GM18520 (cell line): ENCODE measurements around the gene RNASE4.
"Not testable (repeated sequence)": the region's sequence is repeated elsewhere in the genome, so short reads cannot be mapped to it uniquely, and the experiment has no call there.

Source experiments
- ATAC-seq: cut with Tn5 transposase; IDR thresholded peaks from one replicate; pipeline ENCODE4 v1.9.1; 2021; ENCODE audit not compliant: unreplicated experiment

RNASE4 gene

DNA sequence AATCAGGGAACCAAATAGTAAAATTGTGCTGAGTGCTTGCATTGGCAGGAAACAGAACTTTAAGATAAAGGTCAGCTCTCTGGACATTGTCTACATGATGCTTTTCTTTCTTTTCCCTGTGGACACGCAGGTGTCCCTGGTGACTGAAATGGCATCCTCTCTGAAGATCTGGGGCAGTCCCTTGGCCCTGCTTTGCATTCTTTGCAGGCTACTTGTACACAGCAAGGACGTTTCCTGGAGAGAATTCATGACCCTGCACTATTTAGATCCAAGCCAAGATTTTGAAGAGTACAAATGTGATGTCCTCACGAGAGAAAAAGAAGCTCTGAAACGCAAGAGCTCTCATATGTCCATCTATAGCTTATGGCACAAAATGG, 50.1 kb downstream of the RNASE4 start:
- peak; percentile 63 for ATAC-seq

DNA sequence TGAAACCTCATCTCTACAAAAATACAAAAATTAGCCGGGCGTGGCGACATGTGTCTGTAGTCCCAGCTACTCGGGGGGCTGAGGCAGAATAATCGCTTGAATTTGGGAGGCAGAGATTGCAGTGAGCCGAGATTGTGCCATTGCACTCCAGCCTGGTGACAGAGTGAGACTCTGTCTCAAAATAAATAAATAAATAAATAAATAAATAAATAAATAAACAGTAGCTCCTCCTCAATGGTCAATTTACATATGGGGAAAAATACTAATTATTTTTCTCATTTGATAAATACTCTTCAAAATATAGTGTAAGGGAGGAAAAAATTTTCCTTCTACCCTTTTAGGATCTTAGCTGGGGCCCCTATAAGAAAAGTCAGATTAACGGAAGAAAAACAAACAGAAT, 53.9 kb downstream of the RNASE4 start:
- ATAC-seq: not testable (repeated sequence)

DNA sequence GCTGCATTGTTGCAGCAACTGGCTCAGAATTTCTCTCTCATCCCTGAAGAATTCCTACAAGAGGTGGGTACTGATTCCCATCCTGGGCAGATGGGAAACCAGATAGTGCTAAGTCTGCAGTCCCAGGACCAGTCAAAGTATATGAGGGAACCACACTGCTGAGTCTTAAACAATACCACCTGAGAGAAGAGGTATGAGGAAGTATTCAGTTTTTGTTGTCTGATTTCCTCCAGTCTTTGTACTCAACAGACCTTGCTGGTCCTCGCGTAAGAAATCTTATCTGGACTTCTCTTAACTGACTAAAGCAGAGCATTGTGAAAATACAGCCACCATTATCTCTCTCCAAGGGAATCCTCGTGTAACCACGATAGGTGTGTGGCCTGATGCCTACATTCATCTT, 57.8 kb downstream of the RNASE4 start:
- no peak for ATAC-seq

DNA sequence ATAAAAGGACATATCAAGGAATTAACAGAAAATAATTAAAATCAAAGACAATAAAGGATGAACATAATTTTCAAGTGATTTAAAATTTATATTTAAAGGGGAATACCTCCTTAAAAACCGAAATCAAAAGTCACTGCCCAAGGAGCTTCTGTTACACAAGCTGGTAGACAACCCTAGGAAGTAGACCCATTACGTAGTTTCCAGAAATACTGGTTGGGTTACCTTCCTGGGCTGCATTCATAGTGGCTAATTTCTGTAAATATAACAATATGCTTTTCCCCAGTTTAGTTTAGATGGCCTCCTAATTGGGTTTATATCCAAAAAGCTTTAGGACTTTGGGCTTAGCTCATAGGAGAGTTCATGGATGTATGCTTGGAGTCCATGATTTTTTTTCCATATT, 59.2 kb downstream of the RNASE4 start:
- no peak for ATAC-seq

DNA sequence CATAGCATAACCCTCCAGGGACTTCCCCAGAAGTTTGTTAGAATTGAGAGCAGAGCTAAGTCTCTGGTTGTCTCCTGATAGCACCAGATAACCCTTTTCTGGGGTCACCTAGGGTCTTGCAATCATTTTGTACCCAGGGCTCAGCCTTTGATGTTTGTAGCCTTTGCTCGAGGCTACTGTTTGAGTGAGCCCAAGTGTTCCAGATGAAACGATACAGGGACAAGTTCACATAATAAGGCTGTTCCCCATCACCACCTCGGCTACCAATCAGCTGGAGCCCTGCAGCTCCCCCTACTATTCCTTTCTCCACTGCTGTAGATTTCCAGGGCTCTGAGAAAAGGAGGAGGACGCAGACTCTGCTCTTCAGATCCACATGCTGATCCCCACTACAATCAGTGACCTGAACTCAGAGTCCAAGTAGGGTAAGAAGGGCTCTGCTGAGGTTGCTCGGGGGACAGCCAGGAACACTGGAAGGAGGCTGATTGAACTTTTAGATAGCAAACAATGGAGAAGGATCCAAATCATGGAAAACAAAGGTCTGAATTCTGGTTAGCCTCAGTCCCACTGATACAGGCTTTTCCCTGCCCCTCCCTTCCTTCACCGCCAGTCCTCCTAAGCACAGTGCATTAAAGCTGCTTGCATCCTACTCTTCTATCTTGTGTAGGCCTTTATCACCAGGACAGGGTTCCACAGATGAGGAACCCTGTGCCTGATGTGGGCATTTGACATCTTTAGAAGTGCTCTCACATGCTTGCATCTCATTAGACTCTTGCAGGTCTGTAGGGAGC, 61.4 kb downstream of the RNASE4 start, which contains the start of gene EDDM3A:
Gene EDDM3A, plus strand, starts transcription at position 317 of the 788 bp plus-strand sequence. CDS start 1,694 bp downstream, outside the sequence.
- no peak for ATAC-seq

DNA sequence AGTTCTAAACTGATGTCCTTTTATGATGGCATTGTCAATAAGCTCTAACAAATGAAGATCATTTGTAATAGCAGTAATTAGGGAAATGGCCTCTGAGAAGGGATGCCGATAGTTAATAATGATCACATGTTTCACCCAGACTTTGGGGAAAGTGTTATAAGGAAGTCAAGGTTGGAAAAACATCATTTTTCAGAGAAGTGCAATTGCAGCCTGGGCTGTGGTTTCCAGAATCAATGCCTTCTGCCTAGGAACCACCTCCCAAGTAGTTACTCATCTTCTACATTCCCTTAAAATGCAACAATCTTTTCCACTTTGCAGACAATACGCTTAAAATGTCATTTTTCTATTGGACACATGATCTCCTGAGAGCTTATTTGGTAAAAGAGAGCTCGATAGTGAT, 62.2 kb downstream of the RNASE4 start:
- ATAC-seq: no peak

DNA sequence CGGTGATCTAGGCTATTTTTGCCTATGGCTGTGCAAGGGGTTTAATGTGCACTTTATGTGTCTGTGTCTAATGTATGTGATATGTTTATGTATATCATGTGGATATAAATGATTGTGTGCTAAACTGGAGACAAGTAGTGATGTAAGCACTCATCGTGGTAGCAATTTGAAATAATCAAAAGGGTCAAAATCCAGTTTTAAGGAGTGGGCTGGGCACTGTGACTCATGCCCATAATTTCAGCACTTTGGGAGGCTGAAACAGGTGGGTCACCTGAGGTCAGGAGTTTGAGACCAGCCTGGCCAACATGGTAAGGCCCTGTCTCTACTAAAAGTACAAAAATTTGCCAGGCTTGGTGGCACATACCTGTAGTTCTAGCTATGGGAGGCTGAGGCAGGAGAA, 64.1 kb downstream of the RNASE4 start:
- ATAC-seq: no peak

DNA sequence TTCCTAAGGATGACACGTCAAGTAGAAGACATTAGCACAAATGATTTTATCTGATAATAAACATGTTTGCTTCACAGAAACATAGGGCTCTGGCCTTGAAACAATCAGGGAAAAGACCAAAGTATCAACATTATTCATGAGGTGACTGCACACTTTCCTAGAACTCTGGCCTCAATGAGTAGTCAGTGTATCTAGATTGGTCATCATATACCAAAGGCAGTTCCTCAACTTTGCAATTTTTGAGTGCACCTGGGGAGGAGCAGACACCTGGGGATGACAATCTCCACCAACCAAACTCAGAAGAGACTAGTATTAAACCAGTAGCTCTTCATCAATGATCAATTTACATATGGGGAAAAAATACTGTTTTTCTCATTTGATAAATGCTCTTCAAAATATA, 65.8 kb downstream of the RNASE4 start:
- ATAC-seq: no peak
